ENCODE results near the gene MBOAT2. TPM values are rescaled to one million over a fixed set of nuclear protein-coding genes. Genes with fewer than 3 reads are reported as not detected.

Gene MBOAT2
- total RNA-seq, 1 experiment from 2014 or later, result 16.8 TPM

- H3K9me3 ChIP-seq (ENCODE audit: control insufficient read depth in 1 of 2, insufficient read depth in 1 of 2, low read depth in 1 of 2, low read length in 2 of 2), result no peaks in the 10 kb centered on the region
- H3K27ac ChIP-seq (ENCODE audit: low read depth, low read length), result no peak overlapping the region
- H3K79me2 ChIP-seq (ENCODE audit: insufficient read depth, low read length), result no peaks in the 10 kb centered on the region
- no peaks in the 10 kb centered on the region for H3K4me1 ChIP-seq (ENCODE audit: control insufficient read depth in 1 of 2, insufficient read depth in 2 of 2, low read length in 2 of 2)
- H3K36me3 ChIP-seq (ENCODE audit: control insufficient read depth in 1 of 2, insufficient read depth in 2 of 2, low read length in 2 of 2), result no peaks in the 10 kb centered on the region; a peak in 1 of 4 replicates
- POLR2A ChIA-PET, result no interaction called here
- BruUV-seq (replicated peaks), result no TSS peak
- no peak for DNase-seq (ENCODE audit: low read depth, low spot score)
- H3K27me3 ChIP-seq (ENCODE audit: insufficient read depth, low read length), result no peaks in the 10 kb centered on the region
- RAD21 ChIA-PET (ENCODE audit: low non-redundant PET in 1 of 2, low total read pairs in 2 of 2, uncharacterized antibody in 2 of 2, unreplicated experiment in 2 of 2), result no interaction called here
- CTCF ChIA-PET, result no interaction called here
- H3K9ac ChIP-seq (ENCODE audit: low read length), result no peak overlapping the region
- intact Hi-C loops (cut with micrococcal nuclease), result no loop called here
- TF ChIP-seq JUND (IDR thresholded peaks at IDR 0.05) (no peak), ZFX (IDR thresholded peaks at IDR 0.05) (no peak)
- TF ChIP-seq, protein P1, sequence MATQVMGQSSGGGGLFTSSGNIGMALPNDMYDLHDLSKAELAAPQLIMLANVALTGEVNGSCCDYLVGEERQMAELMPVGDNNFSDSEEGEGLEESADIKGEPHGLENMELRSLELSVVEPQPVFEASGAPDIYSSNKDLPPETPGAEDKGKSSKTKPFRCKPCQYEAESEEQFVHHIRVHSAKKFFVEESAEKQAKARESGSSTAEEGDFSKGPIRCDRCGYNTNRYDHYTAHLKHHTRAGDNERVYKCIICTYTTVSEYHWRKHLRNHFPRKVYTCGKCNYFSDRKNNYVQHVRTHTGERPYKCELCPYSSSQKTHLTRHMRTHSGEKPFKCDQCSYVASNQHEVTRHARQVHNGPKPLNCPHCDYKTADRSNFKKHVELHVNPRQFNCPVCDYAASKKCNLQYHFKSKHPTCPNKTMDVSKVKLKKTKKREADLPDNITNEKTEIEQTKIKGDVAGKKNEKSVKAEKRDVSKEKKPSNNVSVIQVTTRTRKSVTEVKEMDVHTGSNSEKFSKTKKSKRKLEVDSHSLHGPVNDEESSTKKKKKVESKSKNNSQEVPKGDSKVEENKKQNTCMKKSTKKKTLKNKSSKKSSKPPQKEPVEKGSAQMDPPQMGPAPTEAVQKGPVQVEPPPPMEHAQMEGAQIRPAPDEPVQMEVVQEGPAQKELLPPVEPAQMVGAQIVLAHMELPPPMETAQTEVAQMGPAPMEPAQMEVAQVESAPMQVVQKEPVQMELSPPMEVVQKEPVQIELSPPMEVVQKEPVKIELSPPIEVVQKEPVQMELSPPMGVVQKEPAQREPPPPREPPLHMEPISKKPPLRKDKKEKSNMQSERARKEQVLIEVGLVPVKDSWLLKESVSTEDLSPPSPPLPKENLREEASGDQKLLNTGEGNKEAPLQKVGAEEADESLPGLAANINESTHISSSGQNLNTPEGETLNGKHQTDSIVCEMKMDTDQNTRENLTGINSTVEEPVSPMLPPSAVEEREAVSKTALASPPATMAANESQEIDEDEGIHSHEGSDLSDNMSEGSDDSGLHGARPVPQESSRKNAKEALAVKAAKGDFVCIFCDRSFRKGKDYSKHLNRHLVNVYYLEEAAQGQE (IDR thresholded peaks at IDR 0.05; ENCODE audit: low read depth), result no peak
- H3K4me3 ChIP-seq (replicated peaks in 1 of 2; ENCODE audit: low read depth in 1 of 2, low read length in 2 of 2), result no peak overlapping the region
- H3K4me2 ChIP-seq (ENCODE audit: low read length), result no peak overlapping the region
- no peak overlapping the region for H2AFZ ChIP-seq (ENCODE audit: low read depth, low read length, poor library complexity, severe bottlenecking)
- no peaks in the 10 kb centered on the region for H4K20me1 ChIP-seq (ENCODE audit: insufficient read depth)
- ATAC-seq, result no peak
- no peaks in the 10 kb centered on the region for H3K9me2 ChIP-seq (ENCODE audit: insufficient read depth)
These were observed 118.7 kb downstream of the MBOAT2 start for GRCh38 chr2:8884812-8885211.

DNA sequence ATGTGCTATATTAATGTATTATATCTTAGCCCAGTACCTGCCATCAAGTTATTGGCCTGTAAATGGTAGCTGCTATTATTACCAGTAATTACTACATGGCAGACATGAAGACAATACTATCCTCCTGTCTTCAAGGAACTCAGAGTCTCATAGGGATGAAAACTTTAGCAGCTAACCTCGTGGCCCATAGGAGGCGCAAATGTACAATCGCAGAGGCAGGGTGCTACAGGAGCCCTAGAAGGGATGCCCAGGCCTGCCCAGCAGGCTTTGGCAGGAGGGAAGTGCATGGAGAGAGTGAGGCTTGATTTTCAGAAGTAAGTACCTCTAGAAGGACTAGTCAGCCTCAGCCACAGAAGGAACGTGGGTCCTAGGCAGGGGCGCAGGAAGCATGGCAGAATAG, 121.4 kb downstream of the MBOAT2 start:
- peak; percentile 22 for DNase-seq (ENCODE audit: low read depth, low spot score)
- no peak overlapping the region for H3K27ac ChIP-seq (ENCODE audit: low read depth, low read length)
- no peaks in the 10 kb centered on the region for H3K27me3 ChIP-seq (ENCODE audit: insufficient read depth, low read length)
- H3K4me3 ChIP-seq (replicated peaks in 1 of 2; ENCODE audit: low read depth in 1 of 2, low read length in 2 of 2), result no peak overlapping the region
- no peak overlapping the region for H3K4me2 ChIP-seq (ENCODE audit: low read length)
- H3K9me3 ChIP-seq (ENCODE audit: control insufficient read depth in 1 of 2, insufficient read depth in 1 of 2, low read depth in 1 of 2, low read length in 2 of 2), result no peaks in the 10 kb centered on the region
- H3K9ac ChIP-seq (ENCODE audit: low read length), result no peak overlapping the region
- intact Hi-C loops (cut with micrococcal nuclease), result no loop called here
- no peak overlapping the region for H2AFZ ChIP-seq (ENCODE audit: low read depth, low read length, poor library complexity, severe bottlenecking)
- H3K9me2 ChIP-seq (ENCODE audit: insufficient read depth), result no peaks in the 10 kb centered on the region
- BruUV-seq (replicated peaks), result no TSS peak
- ChIA-PET CTCF (interaction anchor here (0.7 to 1.3 kb wide), 3 partner anchors 9 to 258 kb away, joined by 3 to 7 read pairs (median 4); no protein-coding TSS in a partner anchor), POLR2A (no interaction called here), RAD21 (ENCODE audit: low non-redundant PET in 1 of 2, low total read pairs in 2 of 2, uncharacterized antibody in 2 of 2, unreplicated experiment in 2 of 2) (interaction anchor here (0.9 to 1.3 kb wide), 2 partner anchors 258 kb away, joined by 4 read pairs; no protein-coding TSS in a partner anchor)
- H3K79me2 ChIP-seq (ENCODE audit: insufficient read depth, low read length), result no peaks in the 10 kb centered on the region
- no peaks in the 10 kb centered on the region; a peak in 1 of 4 replicates for H3K36me3 ChIP-seq (ENCODE audit: control insufficient read depth in 1 of 2, insufficient read depth in 2 of 2, low read length in 2 of 2)
- no peaks in the 10 kb centered on the region for H4K20me1 ChIP-seq (ENCODE audit: insufficient read depth)
- H3K4me1 ChIP-seq (ENCODE audit: control insufficient read depth in 1 of 2, insufficient read depth in 2 of 2, low read length in 2 of 2), result no peaks in the 10 kb centered on the region
- peak; percentile 88 for ATAC-seq
- TF ChIP-seq ZFX (IDR thresholded peaks at IDR 0.05) (no peak), FOSL1 (IDR thresholded peaks at IDR 0.05; ENCODE audit: low read depth) (no peak), EZH2 (IDR thresholded peaks at IDR 0.05) (no peak), CBX3 (IDR thresholded peaks at IDR 0.05; ENCODE audit: low read depth) (no peak), POLR2AphosphoS5 (IDR thresholded peaks at IDR 0.05; ENCODE audit: low read depth, low read length) (no peak), SIN3A (IDR thresholded peaks at IDR 0.05; ENCODE audit: low read depth) (no peak)
- TF ChIP-seq, protein P2, sequence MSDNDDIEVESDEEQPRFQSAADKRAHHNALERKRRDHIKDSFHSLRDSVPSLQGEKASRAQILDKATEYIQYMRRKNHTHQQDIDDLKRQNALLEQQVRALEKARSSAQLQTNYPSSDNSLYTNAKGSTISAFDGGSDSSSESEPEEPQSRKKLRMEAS (IDR thresholded peaks at IDR 0.05), result no peak
- TF ChIP-seq, protein P3, sequence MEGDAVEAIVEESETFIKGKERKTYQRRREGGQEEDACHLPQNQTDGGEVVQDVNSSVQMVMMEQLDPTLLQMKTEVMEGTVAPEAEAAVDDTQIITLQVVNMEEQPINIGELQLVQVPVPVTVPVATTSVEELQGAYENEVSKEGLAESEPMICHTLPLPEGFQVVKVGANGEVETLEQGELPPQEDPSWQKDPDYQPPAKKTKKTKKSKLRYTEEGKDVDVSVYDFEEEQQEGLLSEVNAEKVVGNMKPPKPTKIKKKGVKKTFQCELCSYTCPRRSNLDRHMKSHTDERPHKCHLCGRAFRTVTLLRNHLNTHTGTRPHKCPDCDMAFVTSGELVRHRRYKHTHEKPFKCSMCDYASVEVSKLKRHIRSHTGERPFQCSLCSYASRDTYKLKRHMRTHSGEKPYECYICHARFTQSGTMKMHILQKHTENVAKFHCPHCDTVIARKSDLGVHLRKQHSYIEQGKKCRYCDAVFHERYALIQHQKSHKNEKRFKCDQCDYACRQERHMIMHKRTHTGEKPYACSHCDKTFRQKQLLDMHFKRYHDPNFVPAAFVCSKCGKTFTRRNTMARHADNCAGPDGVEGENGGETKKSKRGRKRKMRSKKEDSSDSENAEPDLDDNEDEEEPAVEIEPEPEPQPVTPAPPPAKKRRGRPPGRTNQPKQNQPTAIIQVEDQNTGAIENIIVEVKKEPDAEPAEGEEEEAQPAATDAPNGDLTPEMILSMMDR (IDR thresholded peaks at IDR 0.05 in 2 of 3, conservative IDR thresholded peaks at IDR 0.05 in 1 of 3; ENCODE audit: borderline replicate concordance in 1 of 3, insufficient read depth in 1 of 3, low read depth in 2 of 3, low read length in 2 of 3), result peak; percentile 58 to 64 (median 59); a peak in 4 of 6 replicates
- TF ChIP-seq, protein P1 (IDR thresholded peaks at IDR 0.05; ENCODE audit: low read depth), result no peak

Measured in HCT116 (cell line).